H1 (cell line): ENCODE measurements around the gene TMEM92. TPM values are rescaled to one million over a fixed set of nuclear protein-coding genes. Genes with fewer than 3 reads are reported as not detected.

Experiments used
- CTBP2 ChIP-seq: IDR thresholded peaks from 2 replicates; pipeline ENCODE4 v1.7.0; 2011; ENCODE audit warnings: borderline replicate concordance, mild to moderate bottlenecking, moderate library complexity, mixed read lengths, low read length; ENCODE audit not compliant: insufficient read depth, insufficient read length
- RNF2 ChIP-seq: fragments of 200-900, 300-1000 bp; sonication (generic); IDR thresholded peaks from 2 replicates; pipeline ENCODE4 v1.7.1; 2016; ENCODE audit warnings: borderline replicate concordance, low read depth, mild to moderate bottlenecking, antibody characterized with exemption, low read length; ENCODE audit not compliant: poor library complexity, severe bottlenecking; ENCODE audit errors: missing control alignments
- SRF ChIP-seq: IDR thresholded peaks from 2 replicates; pipeline ENCODE4 v1.6.1; 2011; ENCODE audit warnings: mild to moderate bottlenecking, low read depth, low read length, moderate library complexity
- USF2 ChIP-seq: IDR thresholded peaks from 2 replicates; pipeline ENCODE4 v1.6.1; 2011; ENCODE audit warnings: low read length, improper control_type of control experiment
- polyA plus RNA-seq, 7 experiments: library from polyadenylated mRNA; depleted of rRNA in 3 of 7; stranded (reverse) in 5 of 7; unstranded in 2 of 7; fragments of >200 nt in 5 of 7; fragments of 200-250 nt in 2 of 7; gene quantifications; 1 replicate in 5 of 7; 2 replicates in 1 of 7; 4 replicates in 1 of 7; pipeline versions ENCODE4 v1.2.1 to v1.2.3, GENCODE V29; 2011 to 2013; ENCODE audit warnings: missing spikeins in 2 of 7, mixed read lengths in 2 of 7
- total RNA-seq: library from RNA; stranded (reverse); fragmentation: NEBNext Ultra II Directional; extraction: Animal tissue kit (Norgen Biotek cat#: 25700); gene quantifications from 2 replicates; pipeline ENCODE4 v1.2.1, GENCODE V29; 2021

TMEM92 gene
- total and polyA plus RNA-seq, 2 of the 8 experiments (the other 6 are each of a cell fraction or from before 2014, with no cell fraction given), result 11.9 to 24.8 TPM

- TF ChIP-seq USF2 (no peak), RNF2 (no peak), SRF (no peak), CTBP2 (no peak)
These were observed 27.8 kb downstream of the TMEM92 start (continued) for GRCh38 chr17:50301891-50302584.
